RPMI7951 (cell line): Measurements from ENCODE around the gene RRM2. TPM values are rescaled to one million over a fixed set of nuclear protein-coding genes. Genes with fewer than 3 reads are reported as not detected.

Experiments used
- DNase-seq: peaks from one replicate; pipeline ENCODE4 v3.0.0-alpha.2; 2012; ENCODE audit warnings: low read depth
- total RNA-seq: library from RNA; depleted of rRNA; stranded (reverse); fragments of >200 nt; shearing (Covaris generic); gene quantifications from 2 replicates; pipeline ENCODE4 v1.2.3, GENCODE V29; 2014; rRNA removed

Gene RRM2
- total RNA-seq, 1 experiment from 2014 or later = 144 TPM

- no peak for DNase-seq
Measured at GRCh38 chr2:10171006-10171800, 48.7 kb downstream of the RRM2 start.

- no peak for DNase-seq
Measured at GRCh38 chr2:10172033-10172871, 49.7 kb downstream of the RRM2 start.

- no peak for DNase-seq
Measured at GRCh38 chr2:10173258-10174005, 50.9 kb downstream of the RRM2 start.

- DNase-seq = no peak
Measured at GRCh38 chr2:10174173-10174572, 51.6 kb downstream of the RRM2 start.

- DNase-seq = no peak
Measured at GRCh38 chr2:10175441-10175840, 52.9 kb downstream of the RRM2 start.

GRCh38 chr2:10178751-10179150, 56.2 kb downstream of the RRM2 start:
- DNase-seq = no peak

- DNase-seq = no peak
Measured at GRCh38 chr2:10179422-10179821, 56.9 kb downstream of the RRM2 start.

- no peak for DNase-seq
Measured at GRCh38 chr2:10180229-10180628, 57.7 kb downstream of the RRM2 start.

Other genes with a start within 250 kb of the RRM2 start
- gene GRHL1, start 171.0 kb upstream of the RRM2 start, total RNA-seq = 0.36 and 0.68 TPM in 2 replicates
- 2.4 and 3.0 TPM in 2 replicates for gene KLF11, start 79.2 kb upstream of the RRM2 start, total RNA-seq
- gene CYS1, start 42.3 kb upstream of the RRM2 start, total RNA-seq = 0.12 and 2.2 TPM in 2 replicates
- gene HPCAL1, start 180.2 kb downstream of the RRM2 start, total RNA-seq = 273 and 343 TPM in 2 replicates